ENCODE measurements around the gene MICAL3.

GRCh38 chr22:17764036-17764435 lies 260.3 kb downstream of the MICAL3 start:
- TF ChIP-seq CTCF (IDR thresholded peaks at IDR 0.05 in 4 of 5, conservative IDR thresholded peaks at IDR 0.05 in 1 of 5) (no peak), POLR2A (IDR thresholded peaks at IDR 0.05) (no peak)
